Progenitor cell of endocrine pancreas (in vitro differentiated cells): ENCODE results near the gene ERI2. TPM values are rescaled to one million over a fixed set of nuclear protein-coding genes. Genes with fewer than 3 reads are reported as not detected.

Source experiments
- DNase-seq: peaks from one replicate; pipeline ENCODE4 v3.0.0; 2021; ENCODE audit warnings: low spot score; ENCODE audit not compliant: unreplicated experiment
- H3K27ac Mint-ChIP-seq: 2 replicates; pipeline ENCODE4 v1.8.0; 2021; ENCODE audit warnings: mild to moderate bottlenecking, moderate library complexity, mixed read lengths
- H3K27me3 Mint-ChIP-seq: 2 replicates; pipeline ENCODE4 v1.8.0; 2021; ENCODE audit warnings: mixed read lengths
- H3K36me3 Mint-ChIP-seq: 2 replicates; pipeline ENCODE4 v1.8.0; 2022; ENCODE audit warnings: mixed read lengths; ENCODE audit not compliant: insufficient read depth
- H3K4me1 Mint-ChIP-seq: 2 replicates; pipeline ENCODE4 v1.8.0; 2021; ENCODE audit warnings: low read depth, mixed read lengths
- H3K4me3 Mint-ChIP-seq: 2 replicates; pipeline ENCODE4 v1.8.0; 2021; ENCODE audit warnings: low read depth, mild to moderate bottlenecking, moderate library complexity, mixed read lengths
- H3K9me3 Mint-ChIP-seq: 2 replicates; pipeline ENCODE4 v1.8.0; 2021; ENCODE audit warnings: low read depth, mixed read lengths
- total RNA-seq: library from RNA; stranded (reverse); gene quantifications from 2 replicates; pipeline ENCODE4 v1.2.1, GENCODE V29; 2021
- TF ChIP-seq, protein P1 (sequence below): fragments of 200-600 bp; sonication (generic); IDR thresholded peaks from one replicate; pipeline ENCODE4 v1.5.0; 2021; ENCODE audit warnings: antibody characterized with exemption, mild to moderate bottlenecking; ENCODE audit not compliant: unreplicated experiment

Gene ERI2
- total RNA-seq, 1 donor from 2014 or later: 22.3 TPM

DNA sequence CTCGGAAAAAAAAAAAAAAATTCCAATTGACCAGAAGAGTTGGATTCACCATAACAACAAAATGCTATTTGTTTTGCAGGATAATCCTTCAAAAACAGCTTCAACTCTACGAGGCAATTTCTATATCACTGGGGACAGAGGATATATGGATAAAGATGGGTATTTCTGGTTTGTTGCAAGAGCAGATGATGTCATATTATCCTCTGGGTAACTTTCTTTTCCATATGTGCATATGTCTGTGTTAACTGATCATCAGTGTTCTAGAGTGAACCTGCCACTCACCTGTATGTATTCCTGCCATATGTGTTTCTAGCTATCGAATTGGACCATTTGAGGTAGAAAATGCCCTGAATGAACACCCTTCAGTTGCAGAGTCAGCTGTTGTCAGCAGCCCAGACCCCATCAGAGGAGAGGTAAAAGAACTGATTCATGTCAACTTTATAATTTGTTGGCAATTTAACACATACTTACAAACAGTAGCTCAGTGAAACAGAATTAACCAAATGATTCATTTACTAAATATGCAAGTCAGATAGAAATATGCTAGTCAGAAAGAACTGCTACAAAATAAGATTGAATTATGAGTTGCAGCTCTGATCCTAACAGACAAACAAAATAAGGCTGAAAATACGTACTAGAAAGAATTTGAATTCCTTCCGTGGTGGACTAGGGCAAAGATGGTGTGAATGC, 14.2 kb downstream of the ERI2 start:
- TF ChIP-seq, protein P1, sequence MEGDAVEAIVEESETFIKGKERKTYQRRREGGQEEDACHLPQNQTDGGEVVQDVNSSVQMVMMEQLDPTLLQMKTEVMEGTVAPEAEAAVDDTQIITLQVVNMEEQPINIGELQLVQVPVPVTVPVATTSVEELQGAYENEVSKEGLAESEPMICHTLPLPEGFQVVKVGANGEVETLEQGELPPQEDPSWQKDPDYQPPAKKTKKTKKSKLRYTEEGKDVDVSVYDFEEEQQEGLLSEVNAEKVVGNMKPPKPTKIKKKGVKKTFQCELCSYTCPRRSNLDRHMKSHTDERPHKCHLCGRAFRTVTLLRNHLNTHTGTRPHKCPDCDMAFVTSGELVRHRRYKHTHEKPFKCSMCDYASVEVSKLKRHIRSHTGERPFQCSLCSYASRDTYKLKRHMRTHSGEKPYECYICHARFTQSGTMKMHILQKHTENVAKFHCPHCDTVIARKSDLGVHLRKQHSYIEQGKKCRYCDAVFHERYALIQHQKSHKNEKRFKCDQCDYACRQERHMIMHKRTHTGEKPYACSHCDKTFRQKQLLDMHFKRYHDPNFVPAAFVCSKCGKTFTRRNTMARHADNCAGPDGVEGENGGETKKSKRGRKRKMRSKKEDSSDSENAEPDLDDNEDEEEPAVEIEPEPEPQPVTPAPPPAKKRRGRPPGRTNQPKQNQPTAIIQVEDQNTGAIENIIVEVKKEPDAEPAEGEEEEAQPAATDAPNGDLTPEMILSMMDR: no peak
- no peak overlapping the region for H3K4me3 Mint-ChIP-seq

DNA sequence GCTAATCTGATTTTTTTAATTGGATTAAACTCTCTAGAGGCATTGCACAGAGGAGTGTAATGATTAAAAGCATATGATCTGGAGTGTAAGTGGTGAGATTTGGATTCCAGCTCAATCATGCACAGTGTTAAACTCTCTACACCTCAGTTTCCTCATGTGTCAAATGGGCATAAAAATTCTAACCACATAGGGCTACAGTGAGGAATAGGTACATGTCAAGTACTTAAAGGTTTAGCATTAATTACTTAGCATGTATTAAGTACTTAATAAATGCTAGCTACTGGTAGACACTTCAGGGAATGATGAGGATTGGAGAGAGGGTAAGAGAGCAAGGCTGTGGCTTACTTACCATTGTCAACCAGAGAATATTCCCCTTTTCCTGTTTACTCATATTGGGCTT, 17.1 kb downstream of the ERI2 start:
- peaks cover 5% of the 10 kb centered on the region for H3K36me3 Mint-ChIP-seq
- TF ChIP-seq, protein P1: no peak
- peaks cover 7% of the 10 kb centered on the region for H3K4me1 Mint-ChIP-seq
- H3K27ac Mint-ChIP-seq: no peak overlapping the region
- no peak overlapping the region for H3K4me3 Mint-ChIP-seq
- H3K9me3 Mint-ChIP-seq: no peaks in the 10 kb centered on the region
- no peaks in the 10 kb centered on the region for H3K27me3 Mint-ChIP-seq
- no peak for DNase-seq

More for the DNA sequence above, 14.2 kb downstream of the ERI2 start:
- Mint-ChIP-seq H3K27ac (no peak overlapping the region), H3K27me3 (no peaks in the 10 kb centered on the region), H3K9me3 (no peaks in the 10 kb centered on the region), H3K4me1 (peaks cover 7% of the 10 kb centered on the region), H3K36me3 (peaks cover 9% of the 10 kb centered on the region)
- DNase-seq: no peak

DNA sequence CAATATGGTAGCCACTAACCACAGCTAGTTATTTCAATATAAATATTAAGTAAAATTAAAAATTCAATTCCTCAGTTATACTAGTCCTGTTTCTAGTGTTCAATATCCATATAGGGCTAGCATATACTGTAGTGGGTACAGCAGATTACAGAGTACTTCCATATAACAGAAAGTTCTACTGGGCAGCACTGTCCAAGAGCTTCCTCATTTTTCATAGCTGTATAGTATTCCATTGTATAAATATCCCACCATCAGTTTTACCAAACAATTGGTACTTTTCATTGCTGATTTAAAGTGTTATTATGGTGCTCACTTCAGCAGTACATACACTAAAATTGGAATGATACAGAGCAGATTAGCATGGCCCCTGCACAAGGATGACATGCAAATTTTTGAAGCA, 22.1 kb downstream of the ERI2 start:
- H3K4me3 Mint-ChIP-seq: no peak overlapping the region
- TF ChIP-seq, protein P1: no peak
- H3K27ac Mint-ChIP-seq: no peak overlapping the region
- H3K9me3 Mint-ChIP-seq: no peaks in the 10 kb centered on the region
- no peak for DNase-seq
- H3K36me3 Mint-ChIP-seq: peaks cover 7% of the 10 kb centered on the region
- peaks cover 2% of the 10 kb centered on the region for H3K4me1 Mint-ChIP-seq
- H3K27me3 Mint-ChIP-seq: no peaks in the 10 kb centered on the region

DNA sequence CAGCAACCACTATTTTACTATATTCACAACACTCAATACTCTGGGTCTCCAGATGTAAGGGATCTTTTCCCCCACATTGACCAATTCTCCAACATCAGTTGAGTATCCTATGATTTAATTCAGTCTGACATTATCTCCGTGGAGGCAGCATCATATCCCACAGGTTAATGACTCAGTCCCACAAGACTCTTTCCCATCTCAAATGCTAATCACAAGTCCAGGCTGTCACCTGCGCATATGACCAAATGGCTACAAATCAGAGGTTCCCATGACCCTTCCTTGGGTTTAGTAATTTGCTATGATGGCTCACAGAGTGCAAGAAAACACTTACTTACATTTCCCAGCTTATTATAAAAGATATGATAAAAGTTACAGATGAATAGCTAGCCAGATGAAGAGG, 23.8 kb downstream of the ERI2 start:
- no peak overlapping the region for H3K4me3 Mint-ChIP-seq
- peaks cover 9% of the 10 kb centered on the region for H3K36me3 Mint-ChIP-seq
- no peak for DNase-seq
- no peak overlapping the region for H3K27ac Mint-ChIP-seq
- H3K27me3 Mint-ChIP-seq: no peaks in the 10 kb centered on the region
- no peaks in the 10 kb centered on the region for H3K9me3 Mint-ChIP-seq
- TF ChIP-seq, protein P1: no peak
- peaks cover 2% of the 10 kb centered on the region for H3K4me1 Mint-ChIP-seq

DNA sequence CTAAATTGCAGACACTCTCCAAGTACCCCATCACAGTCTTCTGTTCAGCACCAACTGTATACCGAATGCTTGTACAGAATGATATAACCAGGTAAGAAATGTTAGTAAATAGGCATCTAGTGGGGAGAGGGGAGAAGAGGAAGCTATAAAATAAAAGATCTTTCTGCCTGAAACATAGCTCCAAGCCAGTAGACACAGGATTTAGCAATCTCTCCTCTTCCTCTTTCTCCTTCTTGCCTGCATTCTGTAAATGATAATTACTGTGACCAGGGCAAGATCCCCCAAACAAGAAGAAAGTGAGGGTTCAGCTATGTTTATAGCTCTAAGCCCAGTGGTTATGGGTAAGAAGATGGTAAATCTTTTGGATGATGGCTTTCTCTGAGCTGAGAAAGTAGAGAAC, 24.6 kb downstream of the ERI2 start:
- TF ChIP-seq, protein P1: no peak
- H3K27me3 Mint-ChIP-seq: no peaks in the 10 kb centered on the region
- no peaks in the 10 kb centered on the region for H3K9me3 Mint-ChIP-seq
- no peak overlapping the region for H3K27ac Mint-ChIP-seq
- H3K4me1 Mint-ChIP-seq: peaks cover 2% of the 10 kb centered on the region
- no peak overlapping the region for H3K4me3 Mint-ChIP-seq
- H3K36me3 Mint-ChIP-seq: peaks cover 13% of the 10 kb centered on the region
- no peak for DNase-seq
